HuH-7 (cell line): Measurements from ENCODE around the gene AUTS2.
"Not testable (repeated sequence)": the region's sequence is repeated elsewhere in the genome, so short reads cannot be mapped to it uniquely, and the experiment has no call there.

ENCODE experiments used
- DNase-seq: peaks from one replicate; pipeline ENCODE4 v3.0.0; 2011; ENCODE audit warnings: low spot score

Gene AUTS2

DNA sequence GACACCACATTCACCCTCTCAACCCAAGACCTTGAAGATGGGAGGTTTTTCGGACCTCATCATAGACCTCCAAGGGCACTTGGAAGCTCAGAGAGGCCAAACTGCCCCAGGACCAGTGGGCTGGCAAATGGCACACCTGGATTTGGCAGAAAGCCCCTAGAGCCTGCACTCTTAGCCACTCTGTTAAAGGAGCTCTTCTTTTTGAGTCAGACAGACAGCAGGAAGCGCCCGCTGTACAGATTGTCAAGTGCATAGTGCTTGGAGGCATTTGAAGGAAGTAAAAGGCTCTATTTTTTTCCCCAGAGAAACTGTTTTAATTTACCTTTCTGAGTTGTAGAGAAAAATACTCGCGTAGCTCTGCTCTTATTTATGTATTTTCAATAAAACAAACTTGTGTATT, 1125.1 kb downstream of the AUTS2 start:
- no peak for DNase-seq

DNA sequence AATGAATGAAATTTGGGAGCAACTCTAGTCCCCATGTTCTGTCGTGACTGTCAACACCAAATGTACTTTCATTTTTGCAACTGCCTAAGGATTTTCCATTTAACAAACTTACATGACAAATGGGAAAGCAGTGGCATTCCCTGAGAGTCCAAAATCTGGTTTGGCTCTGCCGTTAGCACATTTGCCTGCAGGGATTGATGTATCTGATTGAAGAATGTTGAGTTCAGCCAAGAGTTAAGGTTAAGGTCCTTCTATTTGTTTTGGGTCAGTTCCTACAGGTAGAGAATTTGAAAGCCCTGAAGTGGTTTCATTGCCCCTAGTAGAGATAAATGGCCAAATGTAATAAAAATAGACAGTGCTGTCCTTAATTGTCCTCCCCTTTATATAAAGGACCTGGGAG, 1127.2 kb downstream of the AUTS2 start:
- no peak for DNase-seq

DNA sequence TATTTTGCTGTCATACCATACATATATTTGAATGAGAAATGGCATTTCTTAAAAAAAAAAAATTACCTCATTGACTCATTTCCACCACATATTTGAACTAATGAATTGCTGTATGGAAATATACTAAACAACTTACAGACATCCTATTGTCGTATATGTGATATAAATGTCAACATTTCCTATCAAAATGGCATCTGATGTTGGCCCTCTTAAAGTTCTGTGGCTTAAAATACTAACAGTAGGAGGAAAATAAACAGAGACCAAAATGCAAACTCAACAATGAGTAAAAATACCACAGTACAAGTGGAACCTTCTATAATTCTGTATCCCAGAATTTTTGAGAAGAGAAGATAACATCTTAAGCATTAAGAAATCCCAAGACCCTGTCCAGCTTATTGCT, 1128.0 kb downstream of the AUTS2 start:
- no peak for DNase-seq

DNA sequence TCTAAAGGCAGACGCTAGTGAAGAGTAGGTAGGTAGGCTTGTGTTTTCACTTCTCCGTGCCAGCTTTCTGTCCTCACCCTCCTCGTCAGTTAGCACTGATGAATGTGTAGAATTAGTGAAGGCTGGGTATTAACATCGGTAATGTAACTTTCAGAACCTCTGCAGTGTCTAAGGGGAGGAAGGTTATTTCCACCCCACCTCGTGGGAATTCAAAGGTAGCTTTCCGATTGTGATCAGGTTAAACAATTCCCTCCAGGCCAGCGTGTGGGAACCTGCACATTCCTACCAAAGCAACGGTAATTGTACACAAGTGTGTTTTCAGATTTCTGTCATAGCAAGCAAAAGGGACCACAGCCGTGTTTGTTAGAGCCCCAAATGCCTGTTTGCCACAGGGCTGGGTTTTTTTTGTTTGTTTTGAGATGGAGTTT, 1128.7 kb downstream of the AUTS2 start:
- no peak for DNase-seq

DNA sequence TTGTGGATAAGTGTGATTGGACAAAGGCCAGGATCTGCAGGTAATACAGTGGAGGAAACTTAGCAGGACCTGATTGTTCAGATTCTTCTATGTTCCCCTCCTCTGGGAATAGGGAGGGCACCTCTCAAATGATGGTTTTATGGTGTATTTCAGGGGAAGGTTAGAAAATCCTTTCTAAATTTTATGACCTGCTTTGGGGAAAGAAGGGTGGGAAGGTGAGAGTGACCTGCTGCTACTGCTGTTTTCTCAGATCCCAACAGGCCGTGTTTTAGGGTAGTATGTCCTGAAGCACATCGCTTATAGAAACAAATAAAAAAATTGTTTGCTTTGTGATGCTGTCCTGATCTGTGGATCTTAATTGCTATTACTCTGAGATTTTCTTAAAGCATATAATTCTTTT, 1129.6 kb downstream of the AUTS2 start:
- no peak for DNase-seq

DNA sequence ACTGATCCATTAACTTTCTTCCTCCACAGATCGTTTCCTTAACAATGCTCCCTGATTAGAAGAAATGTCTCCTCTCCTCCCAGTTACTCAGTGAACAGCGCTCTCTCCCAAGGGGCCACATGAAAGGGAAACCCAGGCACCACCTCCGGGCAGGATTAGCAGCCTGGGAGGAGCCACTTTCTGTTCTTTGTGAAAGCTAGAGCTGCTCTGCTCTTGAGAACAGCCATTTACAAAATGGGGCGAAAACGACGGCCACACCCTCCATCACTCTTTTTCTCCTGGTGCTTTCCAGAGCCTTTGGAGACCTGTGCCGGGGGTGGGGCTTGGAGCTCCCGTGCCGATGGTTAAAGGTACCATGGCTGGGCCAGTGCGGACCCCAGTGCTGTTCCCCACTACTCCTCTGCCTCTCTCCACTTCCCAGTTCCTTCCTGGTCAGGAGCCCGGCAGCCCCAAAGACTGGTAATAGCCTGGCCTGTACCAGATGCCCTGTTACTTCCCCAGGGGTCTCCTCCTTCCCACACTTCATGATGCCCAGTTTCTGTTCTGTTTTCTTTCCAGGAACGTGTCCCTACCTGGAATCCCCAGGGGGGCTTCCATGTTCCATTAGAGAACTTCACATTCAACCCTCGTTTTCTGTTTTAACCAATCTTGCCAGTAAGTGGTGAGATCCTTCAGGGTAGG, 1130.7 kb downstream of the AUTS2 start:
- no peak for DNase-seq

DNA sequence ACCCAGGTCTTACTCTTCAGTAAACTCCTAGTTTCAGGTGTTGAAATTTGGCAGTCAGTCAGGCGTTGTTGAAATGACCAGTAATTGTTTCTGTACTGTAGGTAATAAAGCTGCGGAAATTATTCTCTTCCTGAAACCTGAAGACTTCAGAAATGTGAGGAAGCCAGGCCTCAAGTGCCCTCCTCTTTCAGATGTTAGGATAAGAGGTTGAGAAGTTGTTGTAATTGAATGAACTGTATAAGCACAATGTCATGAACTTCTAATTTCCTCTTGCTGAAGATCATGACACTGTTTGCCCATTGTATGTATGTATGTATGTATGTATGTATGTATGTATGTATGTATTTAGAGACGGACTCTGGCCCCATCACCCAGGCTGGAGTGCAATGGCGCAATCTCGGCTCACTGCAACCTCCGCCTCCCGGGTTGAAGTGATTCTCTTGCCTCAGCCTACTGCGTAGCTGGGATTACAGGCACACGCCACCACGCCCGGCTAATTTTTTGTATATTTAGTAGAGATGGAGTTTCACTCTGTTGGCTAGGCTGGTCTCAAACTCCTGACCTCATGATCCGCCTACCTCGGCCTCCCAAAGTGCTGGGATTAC, 1131.4 kb downstream of the AUTS2 start:
- not testable (repeated sequence) for DNase-seq

DNA sequence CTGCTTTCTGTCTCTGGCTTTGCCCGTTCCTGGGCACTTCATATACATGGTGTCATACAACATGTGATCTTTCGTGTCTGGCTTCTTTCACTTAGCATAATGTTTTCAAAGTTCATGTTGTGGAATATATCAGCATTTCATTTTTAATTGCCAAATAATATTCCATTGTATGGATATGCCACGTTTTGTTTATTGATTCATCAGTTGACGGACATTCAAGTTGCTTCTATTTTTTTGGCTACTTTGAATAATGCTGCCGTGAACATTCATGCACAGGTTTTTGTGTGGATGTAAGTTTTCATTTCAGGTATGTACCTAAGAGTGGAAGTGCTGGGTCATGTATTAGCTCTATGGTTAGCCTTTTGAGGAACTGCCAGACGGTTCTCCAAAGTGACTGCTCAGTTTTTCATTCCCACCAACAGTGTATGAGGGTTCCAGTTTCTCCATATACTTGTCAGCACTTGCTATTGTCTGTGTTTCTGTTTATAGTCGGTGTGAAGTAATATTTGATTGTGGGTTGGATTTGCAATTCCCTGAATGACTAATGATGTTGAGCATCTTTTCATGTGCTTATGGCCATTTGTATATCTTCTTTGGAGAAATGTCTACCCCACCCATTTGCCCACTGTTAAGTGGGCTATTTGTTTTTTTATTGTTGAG, 1132.3 kb downstream of the AUTS2 start:
- no peak for DNase-seq

DNA sequence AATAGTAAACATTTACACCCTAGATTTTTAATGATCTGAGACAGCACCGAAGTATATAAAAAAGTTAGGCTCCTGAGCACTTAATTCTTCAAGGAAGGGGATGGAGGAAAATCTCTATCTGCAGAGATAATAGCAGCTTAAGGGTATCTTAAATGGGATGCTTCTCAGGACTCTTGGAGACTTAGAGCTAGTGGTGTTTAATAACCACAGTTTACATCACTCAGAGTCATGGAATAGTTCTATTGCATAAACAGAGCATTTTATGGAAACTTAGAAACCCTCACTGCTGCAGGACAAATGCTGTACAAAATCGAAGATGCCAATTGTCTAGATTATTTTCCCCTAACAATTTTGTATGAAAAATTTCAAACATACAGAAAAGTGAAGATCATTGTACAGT, 1134.8 kb downstream of the AUTS2 start:
- no peak for DNase-seq

DNA sequence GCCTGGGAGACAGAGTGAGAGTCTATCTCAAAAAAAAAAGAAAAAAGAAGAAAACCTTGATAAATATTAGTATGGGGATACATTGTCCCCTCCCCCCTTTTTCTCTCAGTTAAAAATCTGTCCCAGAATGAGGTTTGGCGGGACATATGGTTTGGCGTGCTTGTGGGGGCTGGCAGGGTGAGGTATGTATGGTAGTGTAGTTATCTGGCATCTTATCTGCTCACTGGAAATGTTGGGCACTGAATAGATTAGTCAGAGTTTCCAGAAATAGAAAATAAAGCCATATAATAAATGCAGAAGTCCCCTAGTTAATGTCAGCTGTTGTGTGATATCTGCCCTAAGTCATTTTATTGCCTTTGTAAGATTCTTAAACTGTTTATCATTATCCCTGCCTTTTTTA, 1136.1 kb downstream of the AUTS2 start:
- no peak for DNase-seq

DNA sequence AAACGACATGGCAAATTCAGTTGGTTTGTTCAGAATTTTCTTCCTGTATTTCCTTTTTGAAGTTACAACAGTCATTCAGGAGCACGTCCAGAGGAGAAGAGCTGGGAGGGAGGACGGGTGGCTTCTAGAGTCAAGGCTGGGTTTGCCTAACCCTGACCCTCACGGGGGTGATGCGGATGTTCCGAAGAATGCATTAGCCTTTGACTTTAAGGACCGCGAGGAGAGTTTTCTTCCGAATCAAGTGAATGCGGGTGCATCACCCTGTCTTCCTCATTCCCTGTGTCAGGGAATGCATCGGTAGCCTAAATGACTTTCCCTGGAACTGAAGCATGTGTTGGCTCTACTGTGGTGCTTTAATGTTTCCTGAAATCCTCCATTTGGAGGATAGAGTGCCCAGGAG, 1137.0 kb downstream of the AUTS2 start:
- DNase-seq = no peak

DNA sequence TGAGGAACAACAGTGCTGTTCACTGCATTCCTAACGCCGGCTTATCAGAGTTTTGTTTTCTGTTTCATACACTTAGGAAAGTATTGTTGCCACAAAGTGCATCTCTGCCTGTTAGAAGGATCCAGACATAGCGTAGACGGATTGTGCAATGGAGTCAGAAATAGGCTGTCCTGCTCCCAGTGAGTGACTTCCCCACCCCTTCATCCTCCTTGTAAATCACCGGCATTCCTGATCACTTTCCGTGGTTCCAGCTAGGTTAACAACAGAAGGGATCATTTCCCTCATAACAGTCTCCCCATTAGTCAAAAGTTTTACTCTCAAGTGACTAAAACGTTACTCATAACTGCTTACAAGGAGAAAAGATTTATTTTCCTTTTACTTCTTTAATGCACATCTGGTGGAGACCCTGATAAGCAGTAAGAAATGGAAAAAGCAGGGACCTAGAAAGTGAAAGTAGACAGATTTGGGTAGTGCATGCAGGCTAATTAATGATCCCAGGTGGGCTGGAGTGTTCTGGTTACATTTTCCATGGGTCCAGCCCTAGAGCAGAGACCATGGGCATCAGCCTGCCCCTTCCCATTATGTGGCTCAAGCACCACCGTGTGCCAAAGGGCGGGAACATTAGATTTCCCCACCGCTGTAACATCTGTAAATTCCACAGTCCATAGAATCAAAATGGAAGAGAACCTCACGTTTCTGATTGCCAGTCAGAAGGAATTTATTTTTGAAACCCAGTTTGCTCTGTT, 1138.6 kb downstream of the AUTS2 start:
- no peak for DNase-seq

DNA sequence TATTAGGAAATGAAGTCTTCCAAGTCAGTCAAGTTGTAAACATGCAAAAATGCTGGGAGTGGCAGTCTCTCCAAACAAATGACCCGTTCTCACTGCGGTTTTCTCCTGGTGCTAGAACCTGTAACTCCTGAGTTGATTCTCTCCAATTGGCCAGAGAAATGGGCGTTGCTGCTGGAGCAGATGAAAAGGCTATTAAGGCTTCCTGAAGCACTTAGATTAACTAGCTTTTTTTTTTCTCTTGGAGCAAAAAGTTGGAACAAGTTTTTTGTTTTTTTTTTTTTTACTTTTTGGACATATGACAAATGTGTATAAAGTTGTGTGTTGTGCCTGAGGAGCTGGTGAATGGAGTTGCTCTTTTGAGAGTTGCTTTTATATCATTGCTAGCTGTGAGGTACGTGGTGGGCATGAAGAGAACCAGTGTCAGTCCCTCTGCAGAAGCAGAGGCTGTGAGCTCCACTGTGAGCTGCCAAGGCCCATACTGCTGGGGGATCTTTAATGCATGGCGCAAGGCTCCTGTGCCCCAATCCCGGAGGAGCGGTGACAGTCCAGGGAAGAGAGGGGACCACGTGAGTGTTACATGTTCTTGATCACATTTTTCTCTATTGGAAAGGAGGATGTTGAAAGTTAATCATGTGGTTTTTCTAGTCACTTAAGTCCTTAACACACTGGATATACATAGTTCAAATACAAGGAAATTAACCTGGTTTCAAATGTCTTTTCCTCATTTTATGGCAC, 1140.0 kb downstream of the AUTS2 start:
- no peak for DNase-seq

DNA sequence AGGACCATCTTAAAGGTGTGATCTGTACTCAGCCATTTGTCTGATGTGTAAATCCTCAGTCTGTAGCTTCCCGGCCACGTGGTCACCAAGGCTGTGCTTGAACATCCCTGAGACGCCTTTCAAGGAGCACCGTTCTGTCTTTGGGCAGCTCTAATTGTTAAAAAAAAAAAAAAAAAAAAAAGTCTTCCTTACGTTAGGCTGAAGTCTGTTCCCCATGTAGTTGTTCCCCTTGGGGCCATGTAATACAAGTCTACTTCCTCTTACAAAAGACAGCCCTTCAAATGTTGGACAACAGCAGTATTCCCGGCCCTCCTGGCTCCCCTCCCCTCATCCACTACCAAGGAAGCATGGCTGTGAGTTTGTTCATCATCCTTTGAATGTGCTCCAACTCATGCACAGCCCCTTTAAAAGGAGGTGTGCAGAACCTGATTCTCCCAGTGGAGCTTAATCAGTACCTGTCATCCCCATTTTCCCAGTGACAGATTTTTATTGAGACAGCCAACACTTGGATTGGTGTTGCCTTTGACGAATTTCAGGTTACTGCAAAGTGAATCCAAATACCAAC, 1141.5 kb downstream of the AUTS2 start:
- no peak for DNase-seq

DNA sequence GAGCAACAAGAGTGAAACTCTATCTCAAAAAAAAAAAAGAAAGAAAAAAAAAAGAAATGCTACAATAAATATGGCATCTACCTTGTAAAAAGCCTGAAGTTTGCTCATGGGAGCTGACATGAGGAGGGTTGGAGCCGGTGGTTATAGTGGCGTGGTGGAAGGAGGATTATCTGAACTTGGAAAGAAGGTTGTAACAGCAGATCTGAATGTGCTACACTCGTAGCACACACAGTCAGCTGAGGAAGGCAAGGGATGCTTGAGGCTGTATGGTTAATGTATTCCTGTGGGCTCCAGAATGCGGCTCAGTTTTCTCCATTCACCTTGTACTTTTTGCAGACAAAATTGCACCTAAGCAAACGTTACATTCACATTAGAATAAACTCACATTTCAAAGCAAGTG, 1143.4 kb downstream of the AUTS2 start:
- no peak for DNase-seq

DNA sequence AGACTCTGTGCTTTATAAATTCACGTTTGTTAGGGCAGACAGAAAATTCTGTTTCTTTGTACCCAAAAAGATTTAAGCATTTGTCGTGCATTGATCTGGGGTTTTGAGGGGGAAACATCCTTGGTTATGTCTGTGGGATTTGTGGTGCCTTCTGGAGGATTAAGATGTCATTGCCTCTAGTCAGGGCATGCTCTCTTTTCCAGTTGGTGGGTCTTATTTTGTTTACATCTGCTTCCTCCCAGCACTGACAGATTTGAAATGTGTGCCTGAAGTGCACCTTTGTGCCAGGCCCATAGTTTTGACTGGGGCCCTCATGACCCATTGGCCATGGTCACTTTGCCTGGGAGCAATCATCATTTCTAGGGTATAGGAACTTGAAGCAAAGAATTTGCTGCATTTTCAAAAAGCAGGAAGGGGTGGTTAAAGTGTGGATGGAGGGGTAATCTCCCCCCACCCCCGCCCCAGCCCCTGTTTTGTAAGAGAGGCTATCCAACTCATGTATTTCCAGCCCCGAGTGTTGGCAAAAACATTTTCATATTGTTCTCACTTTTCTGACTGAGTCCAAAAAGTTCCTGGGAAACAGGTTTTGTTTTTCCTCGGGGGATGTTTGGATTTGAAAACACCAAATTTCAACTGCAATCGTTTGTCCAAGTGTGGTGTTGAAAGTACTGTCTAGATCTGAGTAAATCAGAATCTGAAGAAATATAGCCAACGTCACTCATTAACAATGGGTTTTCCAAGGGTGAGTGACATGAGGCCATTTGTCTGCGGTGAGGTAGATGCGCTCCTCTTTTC, 1145.5 kb downstream of the AUTS2 start:
- DNase-seq = no peak

DNA sequence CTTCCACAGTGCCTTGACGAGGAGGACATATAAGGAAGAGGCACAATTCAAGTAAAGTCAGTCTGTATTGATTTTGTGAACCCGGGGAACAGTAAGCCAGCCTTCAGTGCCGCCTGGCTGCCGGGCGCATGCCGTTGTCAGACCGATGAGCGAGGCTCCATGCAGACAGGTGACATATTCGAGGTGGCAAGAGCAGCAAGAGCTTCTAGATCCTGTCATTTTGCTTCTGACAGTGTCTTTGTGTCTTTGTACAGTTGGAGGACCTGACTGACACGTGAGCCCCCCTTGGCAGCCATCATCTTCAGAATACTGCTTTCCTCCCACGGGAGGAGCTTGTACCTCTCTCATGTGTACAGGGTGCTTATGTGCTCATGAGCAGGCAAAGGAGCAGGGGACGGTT, 1146.2 kb downstream of the AUTS2 start:
- no peak for DNase-seq

DNA sequence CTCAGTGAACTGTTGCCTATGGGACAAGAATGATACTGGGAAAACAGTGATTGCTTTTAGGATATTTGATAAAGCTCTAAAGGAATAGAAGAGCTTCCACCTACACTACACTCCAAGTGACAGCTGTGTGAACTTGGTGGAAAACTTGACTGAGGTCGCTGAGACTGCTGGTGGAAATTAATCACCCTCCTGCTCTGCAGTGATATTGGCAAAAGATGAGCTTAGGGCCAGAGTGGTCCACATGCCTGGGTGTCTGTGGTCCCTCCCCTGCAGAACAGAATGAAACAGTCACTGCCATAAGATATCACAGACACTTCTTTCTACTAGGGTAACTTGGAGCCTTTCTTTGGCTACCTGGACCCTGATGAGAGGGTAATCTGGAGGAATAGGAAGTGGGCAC, 1151.6 kb downstream of the AUTS2 start:
- DNase-seq = no peak

DNA sequence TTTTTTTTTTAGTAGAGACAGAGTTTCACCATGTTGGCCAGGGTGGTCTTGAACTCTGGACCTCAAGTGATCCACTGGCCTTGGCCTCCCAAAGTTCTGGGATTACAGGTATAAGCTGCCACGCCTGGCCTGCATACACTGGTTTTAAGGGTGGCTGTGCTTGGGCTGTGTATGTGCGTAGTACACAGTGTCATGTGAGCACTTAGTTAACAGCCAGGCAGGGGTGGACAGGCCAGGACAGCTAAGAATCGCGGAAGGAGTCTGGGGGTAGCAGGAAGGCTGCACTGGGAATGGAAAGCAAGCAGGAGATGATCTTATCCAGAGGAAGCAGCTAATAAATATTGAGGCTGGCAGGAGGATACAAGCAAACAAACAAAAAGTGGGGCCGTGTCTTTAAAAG, 1153.6 kb downstream of the AUTS2 start:
- no peak for DNase-seq

DNA sequence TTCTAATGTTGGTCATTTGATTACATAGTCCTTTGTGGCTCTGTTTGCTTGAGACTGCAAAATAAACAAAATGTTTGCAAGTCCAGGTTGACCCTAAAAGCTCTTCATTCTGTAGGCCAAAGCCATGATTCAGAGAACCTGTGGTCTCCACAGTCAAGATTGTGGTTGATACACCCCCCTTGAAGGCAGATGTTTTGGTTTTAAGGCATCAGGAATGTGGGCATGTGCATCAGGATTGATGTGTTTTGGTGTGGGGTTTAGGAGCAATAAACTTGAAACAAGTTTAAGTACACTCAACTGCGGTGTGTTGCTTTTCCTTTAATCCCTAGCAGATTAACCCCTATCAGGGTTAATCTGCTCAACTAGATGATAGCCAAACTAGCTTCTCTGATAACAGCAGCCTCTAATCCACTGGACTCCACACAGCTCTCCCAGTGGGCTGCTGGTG, 1154.5 kb downstream of the AUTS2 start:
- no peak for DNase-seq

DNA sequence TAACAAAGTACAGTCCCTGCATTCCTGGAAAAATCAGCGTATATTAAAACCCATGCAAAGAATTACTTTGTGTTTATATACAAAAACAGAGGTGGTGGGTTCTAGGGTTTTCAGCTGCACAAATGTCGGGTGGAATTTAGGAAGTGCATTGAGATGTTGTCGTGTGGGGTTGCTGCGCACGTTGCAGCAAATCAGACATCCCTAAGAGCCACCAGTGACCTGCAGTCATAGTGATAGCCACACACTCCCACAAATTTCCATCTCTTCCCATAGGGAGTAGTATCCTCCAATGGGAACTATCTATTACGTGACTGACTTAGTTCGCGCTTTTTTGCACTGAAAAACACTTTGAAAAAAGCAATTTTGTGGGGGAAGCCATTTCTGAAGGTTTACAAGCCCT, 1158.5 kb downstream of the AUTS2 start:
- no peak for DNase-seq
